ENCODE data around the gene PCGF3. TPM values are rescaled to one million over a fixed set of nuclear protein-coding genes. Genes with fewer than 3 reads are reported as not detected.

The PCGF3 gene
- total and polyA plus RNA-seq, 9 of the 15 experiments (the other 6 are each of a cell fraction or from before 2014, with no cell fraction given): 2.6 to 46.1 (median 20.3) TPM

GRCh38 chr4:680928-681645 is 24.5 kb upstream of the PCGF3 start (continued):
- TF ChIP-seq, protein P1, sequence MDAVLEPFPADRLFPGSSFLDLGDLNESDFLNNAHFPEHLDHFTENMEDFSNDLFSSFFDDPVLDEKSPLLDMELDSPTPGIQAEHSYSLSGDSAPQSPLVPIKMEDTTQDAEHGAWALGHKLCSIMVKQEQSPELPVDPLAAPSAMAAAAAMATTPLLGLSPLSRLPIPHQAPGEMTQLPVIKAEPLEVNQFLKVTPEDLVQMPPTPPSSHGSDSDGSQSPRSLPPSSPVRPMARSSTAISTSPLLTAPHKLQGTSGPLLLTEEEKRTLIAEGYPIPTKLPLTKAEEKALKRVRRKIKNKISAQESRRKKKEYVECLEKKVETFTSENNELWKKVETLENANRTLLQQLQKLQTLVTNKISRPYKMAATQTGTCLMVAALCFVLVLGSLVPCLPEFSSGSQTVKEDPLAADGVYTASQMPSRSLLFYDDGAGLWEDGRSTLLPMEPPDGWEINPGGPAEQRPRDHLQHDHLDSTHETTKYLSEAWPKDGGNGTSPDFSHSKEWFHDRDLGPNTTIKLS (IDR thresholded peaks at IDR 0.05; ENCODE audit: borderline replicate concordance, low read depth): no peak
- TF ChIP-seq ELK3 (CRISPR knock-in tag; IDR thresholded peaks at IDR 0.05) (no peak), FOXM1 (IDR thresholded peaks at IDR 0.05; ENCODE audit: low read depth) (no peak), FOXM1 (CRISPR knock-in tag; IDR thresholded peaks at IDR 0.05; ENCODE audit: low read depth) (peak; percentile 42; the same call in 1 of the 2 replicates), L3MBTL2 (IDR thresholded peaks at IDR 0.05) (peak; percentile 64), ZNF217 (CRISPR knock-in tag; IDR thresholded peaks at IDR 0.05) (no peak), TGIF2 (CRISPR knock-in tag; IDR thresholded peaks at IDR 0.05) (0 out of 2 replicates have a peak, but pooled peaks have one; percentile 11), MAX (CRISPR knock-in tag; IDR thresholded peaks at IDR 0.05) (peak; percentile 61; the same call in 1 of the 2 replicates), GABPA (tag; conservative IDR thresholded peaks at IDR 0.05; ENCODE audit: low read depth) (peak; percentile 6; the same call in 1 of the 2 replicates), POLR2H (tag; IDR thresholded peaks at IDR 0.05; ENCODE audit: low read depth) (no peak), ATF1 (CRISPR knock-in tag; IDR thresholded peaks at IDR 0.05) (no peak), ATF1 (tag; IDR thresholded peaks at IDR 0.05) (peak; percentile 27; the same call in 1 of the 2 replicates), ZNF134 (CRISPR knock-in tag; conservative IDR thresholded peaks at IDR 0.05) (no peak), ZNF407 (IDR thresholded peaks at IDR 0.05; ENCODE audit: low read depth) (no peak), CBX3 (IDR thresholded peaks at IDR 0.05; ENCODE audit: borderline replicate concordance in 1 of 2, low read length in 2 of 2) (no peak)
- TF ChIP-seq, protein P2, sequence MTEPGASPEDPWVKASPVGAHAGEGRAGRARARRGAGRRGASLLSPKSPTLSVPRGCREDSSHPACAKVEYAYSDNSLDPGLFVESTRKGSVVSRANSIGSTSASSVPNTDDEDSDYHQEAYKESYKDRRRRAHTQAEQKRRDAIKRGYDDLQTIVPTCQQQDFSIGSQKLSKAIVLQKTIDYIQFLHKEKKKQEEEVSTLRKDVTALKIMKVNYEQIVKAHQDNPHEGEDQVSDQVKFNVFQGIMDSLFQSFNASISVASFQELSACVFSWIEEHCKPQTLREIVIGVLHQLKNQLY (CRISPR knock-in tag; conservative IDR thresholded peaks at IDR 0.05): no peak

Data from K562 (cell line).